Prostate gland (tissue), 2 donors: ENCODE results near the gene FAU.

Experiments used
- POLR2A ChIP-seq: fragments of 450-650 bp; IDR thresholded peaks from one replicate; pipeline ENCODE4 v1.6.1; 2016; ENCODE audit warnings: antibody characterized with exemption, mild to moderate bottlenecking
- POLR2AphosphoS5 ChIP-seq: sonication (generic); formaldehyde crosslinking; IDR thresholded peaks from one replicate; pipeline ENCODE4 v1.6.1; 2017; ENCODE audit warnings: antibody characterized with exemption
- TF ChIP-seq, protein P1 (sequence below), 4 experiments: fragments of 200-600 bp in 2 of 4; fragments of 450-650 bp in 2 of 4; sonication (generic) in 2 of 4; IDR thresholded peaks; 1 replicate in 3 of 4; 2 replicates in 1 of 4; pipeline ENCODE4 v1.5.1; 2016 to 2019; ENCODE audit warnings: antibody characterized with exemption in 4 of 4, mild to moderate bottlenecking in 2 of 4, moderate library complexity in 2 of 4

DNA sequence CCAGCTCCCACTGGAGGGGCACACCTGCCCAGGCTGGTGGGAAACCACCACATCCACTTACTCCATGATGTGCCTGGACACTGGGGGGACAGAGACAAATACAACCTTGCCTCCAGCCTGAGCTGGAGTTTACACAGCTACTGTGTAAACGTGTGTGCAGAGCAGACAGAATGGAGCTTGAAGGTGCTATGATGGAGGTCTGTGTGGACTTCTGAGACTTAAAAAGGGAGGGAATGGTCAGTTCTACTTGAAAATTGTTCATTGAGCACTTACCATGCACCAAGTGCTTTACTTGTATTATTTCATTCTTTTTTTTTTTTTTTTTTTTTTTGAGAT lies 49.3 kb downstream of the FAU start:
- no peak for TF ChIP-seq POLR2A
- TF ChIP-seq, protein P1, sequence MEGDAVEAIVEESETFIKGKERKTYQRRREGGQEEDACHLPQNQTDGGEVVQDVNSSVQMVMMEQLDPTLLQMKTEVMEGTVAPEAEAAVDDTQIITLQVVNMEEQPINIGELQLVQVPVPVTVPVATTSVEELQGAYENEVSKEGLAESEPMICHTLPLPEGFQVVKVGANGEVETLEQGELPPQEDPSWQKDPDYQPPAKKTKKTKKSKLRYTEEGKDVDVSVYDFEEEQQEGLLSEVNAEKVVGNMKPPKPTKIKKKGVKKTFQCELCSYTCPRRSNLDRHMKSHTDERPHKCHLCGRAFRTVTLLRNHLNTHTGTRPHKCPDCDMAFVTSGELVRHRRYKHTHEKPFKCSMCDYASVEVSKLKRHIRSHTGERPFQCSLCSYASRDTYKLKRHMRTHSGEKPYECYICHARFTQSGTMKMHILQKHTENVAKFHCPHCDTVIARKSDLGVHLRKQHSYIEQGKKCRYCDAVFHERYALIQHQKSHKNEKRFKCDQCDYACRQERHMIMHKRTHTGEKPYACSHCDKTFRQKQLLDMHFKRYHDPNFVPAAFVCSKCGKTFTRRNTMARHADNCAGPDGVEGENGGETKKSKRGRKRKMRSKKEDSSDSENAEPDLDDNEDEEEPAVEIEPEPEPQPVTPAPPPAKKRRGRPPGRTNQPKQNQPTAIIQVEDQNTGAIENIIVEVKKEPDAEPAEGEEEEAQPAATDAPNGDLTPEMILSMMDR (IDR thresholded peaks at IDR 0.05) = no peak
- TF ChIP-seq POLR2AphosphoS5 = no peak
